Pancreas (tissue), 10 donors: Measurements from ENCODE around the gene FBXW12. TPM values are rescaled to one million over a fixed set of nuclear protein-coding genes. Genes with fewer than 3 reads are reported as not detected.

Experiments used
- ATAC-seq, 4 donors: fragments of 200-7000 bp; cut with Tn5 transposase; one replicate each; pipeline versions ENCODE4 v1.8.0 to v1.9.1; 2020; ENCODE audit warnings: mild to moderate bottlenecking in 4 of 4, moderate library complexity in 4 of 4
- DNase-seq, 6 donors: peaks; one replicate each; pipeline ENCODE4 v3.0.0-alpha.2; 2020
- FAIRE-seq: peaks from 2 replicates; lab custom pipeline; 2012; peaks lifted over from hg19 to GRCh38; lab: Jason Lieb, UNC
- H3K27ac ChIP-seq, 4 donors: fragments of 200-600 bp; sonication (generic); 1 replicate in 3 of 4; 2 replicates in 1 of 4; pipeline versions ENCODE4 v1.5.0 to v1.8.0; 2020
- H3K27me3 ChIP-seq, 4 donors: fragments of 200-600 bp; one replicate each; pipeline ENCODE4 v1.8.0; 2021
- H3K36me3 ChIP-seq, 3 donors: fragments of 200-600 bp; sonication (generic) in 1 of 3; one replicate each; pipeline versions ENCODE4 v1.5.0 to v1.8.0; 2020 to 2021
- H3K4me1 ChIP-seq, 3 donors: fragments of 200-600 bp; one replicate each; pipeline ENCODE4 v1.8.0; 2021
- H3K4me3 ChIP-seq, 4 donors: fragments of 200-600 bp; sonication (generic) in 2 of 4; one replicate each; pipeline versions ENCODE4 v1.5.0 to v1.8.0; 2020 to 2021
- H3K9me3 ChIP-seq, 4 donors: fragments of 200-600 bp; one replicate each; pipeline ENCODE4 v1.8.0; 2021
- CTCF ChIP-seq, 4 donors: fragments of 200-600 bp; sonication (generic) in 3 of 4; IDR thresholded peaks; one replicate each; pipeline versions ENCODE4 v1.5.0 to v1.8.0; 2021; ENCODE audit warnings: antibody characterized with exemption in 4 of 4
- WGBS, 2 donors: extraction: QIAGEN DNeasy Blood & Tissue Kit; methylation state at CpG; one replicate each; pipeline ENCODE4 v1.1.7; 2013; 5-methylcytosine and 5-hydroxymethylcytosine counted together
- intact Hi-C, 3 donors: fragments of 100-400 bp; cut with DNase I; formaldehyde crosslinking; loops; one replicate each; pipeline versions ENCODE4 v1.11.1 to v1.14.2; 2022
- polyA plus RNA-seq, 2 donors: library from polyadenylated mRNA; stranded (reverse); fragments of 200-250 nt; gene quantifications; one replicate each; pipeline ENCODE4 v1.2.3, GENCODE V29; 2013
- total RNA-seq, 6 donors: library from RNA; stranded (reverse); fragmentation: NEBNext Ultra II Directional in 4 of 6; extraction: Animal tissue kit (Norgen Biotek cat#: 25700) in 4 of 6; gene quantifications; one replicate each; pipeline versions ENCODE4 v1.2.1 to v1.2.4, GENCODE V29; 2021 to 2023
- donor health status: healthy with polysubstance abuse.
- donor health status: DM: no; HTN: no; CAD: no; lungs with moderate emphysema.
- donor health status: DM: no; HTN: no; CAD: no.
- donor health status: control.
- donor health status: control.
- donor health status: Bipolar disorder and iron deficiency.
- donor health status: DM: yes; HTN: yes; CAD: no.
- donor health status: DM: no; HTN: no; CAD: no.
- donor health status: DM: no; HTN: no; CAD: no.
- donor health status: DM: yes; HTN: yes; CAD: no.

The FBXW12 gene
- total and polyA plus RNA-seq, 8 donors: 2.7 to 9.6 (median 5.8) TPM

- 22 to 44% methylated on average over 8 of the region's 8 CpGs for WGBS, 2 donors
- no peak overlapping the region for H3K4me3 ChIP-seq
- H3K9me3 ChIP-seq: no peaks in the 10 kb centered on the region
- ATAC-seq (peak in 3 of 4 donors; percentile 3 to 35 (median 18)), DNase-seq (peak; percentile 47 to 70 (median 60)), FAIRE-seq (peak; percentile 47)
- H3K27me3 ChIP-seq: no peaks in the 10 kb centered on the region
- peak overlapping the region in 3 of 4 donors; percentile 4 to 46 (median 42) for H3K27ac ChIP-seq
- H3K4me1 ChIP-seq: peaks cover 5 to 11% (median 11%) of the 10 kb centered on the region in 3 donors
- no peak for TF ChIP-seq CTCF (IDR thresholded peaks at IDR 0.05)
- intact Hi-C loops: loop anchor here in 2 of 3 donors (5.0 kb wide), 1 partner anchor 35 kb away; no protein-coding TSS in a partner anchor
- peaks cover 0 to 28% (median 0%) of the 10 kb centered on the region in 3 donors for H3K36me3 ChIP-seq
Observed at GRCh38 chr3:48402281-48402732, 30.3 kb downstream of the FBXW12 start.

DNA sequence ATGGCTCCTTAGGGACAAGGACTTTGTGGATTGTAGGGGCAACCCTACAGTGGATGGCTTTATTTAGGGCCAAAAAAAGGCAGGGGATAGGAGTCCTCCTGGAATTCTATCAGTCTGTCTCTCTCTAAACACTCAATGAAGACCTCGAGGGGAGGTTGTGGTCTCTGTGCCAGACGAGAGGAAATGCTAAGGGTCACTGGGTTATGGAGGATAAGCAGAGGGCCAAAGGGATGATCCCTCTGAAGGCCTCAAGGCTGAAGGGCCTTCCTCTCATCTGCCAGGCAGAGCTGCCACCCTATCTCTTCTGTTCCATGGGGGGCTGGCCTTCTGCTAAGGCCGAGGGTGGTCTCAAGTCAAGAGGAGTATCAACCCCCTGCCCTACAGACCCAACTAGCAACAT lies 30.9 kb downstream of the FBXW12 start:
- H3K27me3 ChIP-seq: no peaks in the 10 kb centered on the region
- H3K4me3 ChIP-seq: no peak overlapping the region
- TF ChIP-seq CTCF (IDR thresholded peaks at IDR 0.05): no peak
- intact Hi-C loops: loop anchor here in 2 of 3 donors (5.0 kb wide), 1 partner anchor 34 kb away; no protein-coding TSS in a partner anchor
- peak in 2 of 6 donors; percentile 13 to 16 for DNase-seq
- H3K36me3 ChIP-seq: peaks cover 0 to 28% (median 0%) of the 10 kb centered on the region in 3 donors
- no peaks in the 10 kb centered on the region for H3K9me3 ChIP-seq
- no peak for ATAC-seq
- peaks cover 5 to 11% (median 11%) of the 10 kb centered on the region in 3 donors for H3K4me1 ChIP-seq
- peak overlapping the region in 2 of 4 donors; percentile 4 to 42 for H3K27ac ChIP-seq
- no peak for FAIRE-seq
- 57 to 66% methylated on average over 3 of the region's 3 CpGs for WGBS, 2 donors

- FAIRE-seq (no peak), DNase-seq (peak; percentile 2 to 58 (median 20)), ATAC-seq (no peak)
- 77 to 83% methylated on average over 15 of the region's 15 CpGs for WGBS, 2 donors
- H3K4me3 ChIP-seq: no peak overlapping the region
- no peak for TF ChIP-seq CTCF (IDR thresholded peaks at IDR 0.05)
- peaks cover 0 to 30% (median 0%) of the 10 kb centered on the region in 3 donors for H3K36me3 ChIP-seq
- H3K27ac ChIP-seq: no peak overlapping the region
- H3K4me1 ChIP-seq: peaks cover 4 to 11% (median 11%) of the 10 kb centered on the region in 3 donors
- no peaks in the 10 kb centered on the region for H3K9me3 ChIP-seq
- intact Hi-C loops: loop anchor here in 2 of 3 donors (5.0 kb wide), 1 partner anchor 34 kb away; no protein-coding TSS in a partner anchor
- no peaks in the 10 kb centered on the region for H3K27me3 ChIP-seq
Observed at GRCh38 chr3:48403533-48404439, 31.8 kb downstream of the FBXW12 start.

DNA sequence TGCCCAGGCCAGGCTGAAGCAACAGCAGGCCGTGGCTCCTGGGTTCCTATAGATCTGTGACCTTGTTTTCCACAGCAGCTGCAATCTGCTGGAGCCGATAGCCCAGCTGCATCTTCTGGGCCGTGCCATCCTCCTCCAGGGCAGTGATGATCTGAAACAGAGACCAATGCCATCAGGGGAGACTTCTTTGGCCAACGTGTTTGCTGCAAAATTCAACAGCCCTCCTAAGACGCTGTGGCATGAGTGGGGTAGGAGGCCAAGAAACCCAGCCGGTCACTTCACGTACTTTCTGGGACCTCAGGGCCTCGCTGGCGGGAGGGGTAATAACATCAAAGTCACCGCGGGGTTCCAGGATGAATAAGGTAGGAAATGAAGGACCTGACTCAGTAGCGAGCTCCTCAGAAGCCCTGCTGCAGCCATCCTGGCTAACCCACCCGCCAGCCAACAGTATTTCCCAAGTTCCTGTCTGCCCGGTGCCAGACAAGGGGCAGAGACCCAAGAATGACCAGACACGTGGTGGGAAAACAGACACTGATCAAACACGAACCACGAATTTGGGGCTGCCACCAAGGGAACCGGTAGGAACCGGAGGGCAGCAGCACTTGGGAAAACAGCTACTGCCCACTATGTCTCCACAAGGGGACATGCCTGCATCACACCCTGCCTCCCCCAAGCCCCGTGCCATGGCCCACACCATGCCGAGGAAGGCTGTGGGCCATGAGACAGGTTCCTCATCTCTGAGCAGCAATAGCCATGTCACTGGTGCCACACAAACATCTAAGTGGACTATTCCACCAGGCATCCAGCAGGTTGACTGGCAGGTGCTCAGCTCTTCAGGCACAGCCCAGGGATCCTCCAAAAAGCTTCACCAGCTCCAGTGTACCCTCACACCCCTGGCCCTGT lies 32.7 kb downstream of the FBXW12 start:
- no peaks in the 10 kb centered on the region for H3K27me3 ChIP-seq
- FAIRE-seq: no peak
- intact Hi-C loops: loop anchor here in 2 of 3 donors (5.0 kb wide), 1 partner anchor 33 kb away; no protein-coding TSS in a partner anchor

More for the DNA sequence above, 32.7 kb downstream of the FBXW12 start:
- TF ChIP-seq CTCF (IDR thresholded peaks at IDR 0.05): no peak
- Histone ChIP-seq H3K36me3 (peaks cover 0 to 39% (median 0%) of the 10 kb centered on the region in 3 donors), H3K27ac (no peak overlapping the region), H3K4me3 (no peak overlapping the region), H3K4me1 (peaks cover 0 to 3% (median 2%) of the 10 kb centered on the region in 3 donors), H3K9me3 (no peaks in the 10 kb centered on the region)
- DNase-seq (peak in 5 of 6 donors; percentile 4 to 44 (median 12)), ATAC-seq (no peak)
- WGBS, 2 donors: 71 to 75% methylated on average over 21 of the region's 21 CpGs
